Tibial nerve (tissue), 4 donors: ENCODE results near the gene AGXT2.

Experiments used
- EP300 ChIP-seq, 2 donors: sonication (generic); formaldehyde crosslinking; IDR thresholded peaks; one replicate each; pipeline ENCODE4 v1.6.1; 2017; ENCODE audit warnings: antibody characterized with exemption in 2 of 2, mild to moderate bottlenecking in 1 of 2
- POLR2A ChIP-seq, 2 donors: fragments of 450-650 bp; IDR thresholded peaks; one replicate each; pipeline ENCODE4 v1.6.1; 2017; ENCODE audit warnings: antibody characterized with exemption in 2 of 2, mild to moderate bottlenecking in 2 of 2, moderate library complexity in 2 of 2
- TF ChIP-seq, protein P1 (sequence below), 5 experiments: fragments of 200-600 bp in 3 of 5; fragments of 450-650 bp in 2 of 5; sonication (generic) in 3 of 5; IDR thresholded peaks; one replicate each; pipeline ENCODE4 v1.5.1; 2016 to 2019; ENCODE audit warnings: antibody characterized with exemption in 5 of 5, mild to moderate bottlenecking in 3 of 5, moderate library complexity in 2 of 5

DNA sequence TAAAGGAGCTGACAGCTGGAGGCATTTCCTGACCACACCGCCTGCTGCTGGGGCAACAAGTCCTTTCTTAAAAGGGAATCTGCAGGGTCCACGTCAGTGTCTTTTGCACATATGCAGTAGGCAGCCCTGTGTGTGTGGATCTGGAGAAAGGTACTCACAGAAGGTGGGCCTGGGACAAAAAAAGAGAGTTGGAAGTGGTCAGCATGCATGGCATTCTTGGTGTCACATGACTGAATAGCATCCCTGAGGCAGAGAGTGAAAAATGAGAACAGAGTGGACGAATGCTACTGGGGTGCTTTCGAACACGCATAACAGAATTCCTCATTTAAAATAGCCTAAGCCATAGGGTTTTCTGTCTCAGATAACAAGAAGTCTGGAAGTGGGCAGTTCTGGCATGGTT, 71.4 kb downstream of the AGXT2 start:
- TF ChIP-seq POLR2A (IDR thresholded peaks at IDR 0.05): no peak
- TF ChIP-seq, protein P1, sequence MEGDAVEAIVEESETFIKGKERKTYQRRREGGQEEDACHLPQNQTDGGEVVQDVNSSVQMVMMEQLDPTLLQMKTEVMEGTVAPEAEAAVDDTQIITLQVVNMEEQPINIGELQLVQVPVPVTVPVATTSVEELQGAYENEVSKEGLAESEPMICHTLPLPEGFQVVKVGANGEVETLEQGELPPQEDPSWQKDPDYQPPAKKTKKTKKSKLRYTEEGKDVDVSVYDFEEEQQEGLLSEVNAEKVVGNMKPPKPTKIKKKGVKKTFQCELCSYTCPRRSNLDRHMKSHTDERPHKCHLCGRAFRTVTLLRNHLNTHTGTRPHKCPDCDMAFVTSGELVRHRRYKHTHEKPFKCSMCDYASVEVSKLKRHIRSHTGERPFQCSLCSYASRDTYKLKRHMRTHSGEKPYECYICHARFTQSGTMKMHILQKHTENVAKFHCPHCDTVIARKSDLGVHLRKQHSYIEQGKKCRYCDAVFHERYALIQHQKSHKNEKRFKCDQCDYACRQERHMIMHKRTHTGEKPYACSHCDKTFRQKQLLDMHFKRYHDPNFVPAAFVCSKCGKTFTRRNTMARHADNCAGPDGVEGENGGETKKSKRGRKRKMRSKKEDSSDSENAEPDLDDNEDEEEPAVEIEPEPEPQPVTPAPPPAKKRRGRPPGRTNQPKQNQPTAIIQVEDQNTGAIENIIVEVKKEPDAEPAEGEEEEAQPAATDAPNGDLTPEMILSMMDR (IDR thresholded peaks at IDR 0.05): no peak
- no peak for TF ChIP-seq EP300 (IDR thresholded peaks at IDR 0.05)
